ENCODE data around the gene PSMG4.

The PSMG4 gene

GRCh38 chr6:3312604-3313231 lies 54.0 kb downstream of the PSMG4 start:
- no peak for DNase-seq

- DNase-seq, result no peak
These were observed 55.4 kb downstream of the PSMG4 start for GRCh38 chr6:3314176-3314575.

GRCh38 chr6:3314621-3315467 lies 56.1 kb downstream of the PSMG4 start:
- DNase-seq, result no peak

- DNase-seq, result no peak
These were observed 57.1 kb downstream of the PSMG4 start for GRCh38 chr6:3315841-3316240.

GRCh38 chr6:3316331-3316730 lies 57.6 kb downstream of the PSMG4 start:
- no peak for DNase-seq

GRCh38 chr6:3316818-3317217 lies 58.1 kb downstream of the PSMG4 start:
- DNase-seq, result no peak
